Measurements from ENCODE around the gene FOXO3.

The FOXO3 gene

DNA sequence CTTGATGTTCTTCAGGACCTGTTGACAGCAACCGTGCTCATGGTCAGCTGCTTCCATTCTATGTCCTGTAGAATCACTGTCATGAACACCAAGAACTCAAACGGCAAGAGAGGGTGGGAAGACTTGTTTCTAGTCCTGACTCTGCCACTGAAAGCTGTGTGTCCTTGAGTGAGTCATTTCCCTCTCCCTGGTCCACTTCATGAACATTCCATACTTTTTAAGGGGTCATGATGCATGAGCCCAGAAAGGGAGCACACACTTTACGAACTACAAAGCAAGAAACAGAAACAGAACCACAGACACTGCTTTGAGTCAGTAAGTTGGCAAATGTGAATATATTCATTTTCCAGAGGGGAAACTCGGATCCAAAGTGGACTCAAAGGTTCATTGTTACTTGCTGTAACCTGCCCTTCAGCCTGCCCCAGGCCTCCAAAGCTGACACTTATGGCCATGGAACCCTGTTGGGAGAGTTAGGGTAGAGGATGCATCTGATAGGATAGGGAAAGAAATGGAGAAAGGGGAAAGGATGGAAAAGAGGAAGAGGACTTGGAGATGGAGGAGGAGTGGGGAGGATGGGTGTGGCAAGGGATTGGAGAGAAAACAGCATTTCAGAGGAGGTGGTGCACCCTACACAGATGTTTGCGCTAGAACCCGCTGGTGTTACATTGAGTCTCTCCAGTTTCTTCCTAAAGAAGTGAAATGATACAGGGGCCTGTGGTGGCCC lies 129.8 kb downstream of the FOXO3 start:
- no peak for DNase-seq

- no peak for DNase-seq
These were observed 132.9 kb downstream of the FOXO3 start for GRCh38 chr6:108693430-108694154.

- no peak for DNase-seq
These were observed 134.1 kb downstream of the FOXO3 start for GRCh38 chr6:108694816-108695215.

- DNase-seq, result no peak
These were observed 136.9 kb downstream of the FOXO3 start for GRCh38 chr6:108697561-108698161.

DNA sequence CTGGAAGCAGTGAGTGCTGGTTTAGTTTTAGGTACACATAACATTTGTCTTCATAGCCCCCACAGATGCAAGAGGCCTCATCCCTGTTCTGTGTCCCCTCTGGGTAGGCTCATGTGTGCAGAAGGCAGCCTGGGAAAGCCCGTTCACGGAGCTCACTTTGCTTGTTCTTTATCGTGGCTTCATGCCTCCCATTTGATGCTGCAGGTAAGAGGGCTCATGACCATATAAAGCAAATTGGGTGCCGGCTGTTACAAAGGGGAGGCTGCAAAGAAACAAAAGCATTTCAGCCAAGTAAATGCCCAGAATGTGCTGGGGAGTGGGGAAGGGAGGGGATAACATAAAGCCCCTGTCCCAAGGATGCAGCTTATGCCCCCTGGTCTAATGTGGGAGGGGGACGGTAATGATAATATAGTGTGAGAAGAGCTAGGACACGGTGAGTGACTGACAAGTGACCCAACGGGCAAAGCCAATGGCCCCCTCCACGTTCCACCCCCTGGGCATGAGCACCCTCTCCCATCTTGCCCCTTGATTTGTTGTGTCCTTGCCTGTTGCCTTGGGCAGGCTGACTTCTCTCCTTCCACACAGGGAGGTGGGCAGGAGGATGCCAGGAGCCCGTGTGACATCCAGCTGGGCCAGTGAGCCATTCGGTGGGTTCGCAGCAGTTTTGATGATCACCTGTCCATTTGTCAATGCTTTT lies 138.0 kb downstream of the FOXO3 start:
- DNase-seq, result no peak

DNA sequence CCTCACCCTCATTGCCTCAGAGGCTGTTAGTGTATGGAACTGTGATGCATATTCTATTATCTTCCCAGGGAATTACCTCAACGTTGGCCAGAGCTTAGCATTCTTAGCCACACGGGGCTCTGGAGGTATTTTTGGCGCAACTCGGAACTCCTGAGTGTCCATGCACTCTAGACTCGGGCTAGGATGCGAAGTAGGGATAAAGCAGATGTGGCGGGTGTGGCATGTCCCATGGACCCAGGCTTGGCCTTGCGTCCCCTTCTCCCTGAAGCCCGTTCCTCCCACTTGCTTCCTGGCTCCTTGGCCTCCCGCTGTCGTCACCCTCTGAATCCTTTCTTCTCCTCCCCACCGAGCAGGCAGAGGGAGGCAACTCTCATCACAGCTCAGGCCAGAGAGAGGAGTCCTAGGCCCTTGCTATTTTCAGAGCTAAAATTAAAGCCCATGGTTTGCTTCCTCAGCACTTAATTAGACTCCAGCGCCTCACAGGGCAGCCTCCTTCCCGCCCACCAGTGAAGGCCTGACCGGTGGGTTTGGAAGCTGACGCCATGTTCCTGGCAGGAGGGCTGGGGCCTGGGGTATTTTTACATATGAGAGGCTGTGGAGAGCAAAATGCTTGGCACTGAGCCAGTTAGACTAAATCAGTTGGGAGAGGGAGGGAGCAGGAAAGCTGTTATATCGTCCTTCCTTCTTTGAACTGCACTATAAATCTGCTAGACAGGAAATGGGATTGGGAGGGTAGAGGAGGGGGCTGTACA lies 138.7 kb downstream of the FOXO3 start:
- DNase-seq, result peak; percentile 59

- DNase-seq, result no peak
These were observed 141.6 kb downstream of the FOXO3 start for GRCh38 chr6:108702106-108702851.

DNA sequence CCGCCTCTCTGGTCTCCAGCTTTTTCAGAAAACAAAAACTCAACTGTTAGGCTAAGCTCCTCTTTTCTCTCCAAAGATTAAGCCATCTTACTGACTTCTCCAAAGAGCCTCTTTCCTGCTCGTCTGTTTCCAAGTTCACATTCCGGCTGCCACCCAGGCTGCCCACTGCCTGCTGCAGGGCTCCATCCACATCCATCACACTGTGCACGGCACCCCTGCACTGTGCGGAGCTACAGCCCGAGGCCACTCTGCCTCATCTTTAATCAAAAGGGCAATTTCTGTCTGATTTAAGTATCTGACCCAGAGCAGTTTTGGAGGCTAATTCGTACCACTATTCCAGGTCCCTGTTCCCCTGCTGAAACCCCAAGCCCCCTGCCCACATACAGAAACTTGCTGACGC lies 145.9 kb downstream of the FOXO3 start:
- DNase-seq, result no peak

- DNase-seq, result peak; percentile 6
These were observed 146.7 kb downstream of the FOXO3 start for GRCh38 chr6:108707328-108707976.

DNA sequence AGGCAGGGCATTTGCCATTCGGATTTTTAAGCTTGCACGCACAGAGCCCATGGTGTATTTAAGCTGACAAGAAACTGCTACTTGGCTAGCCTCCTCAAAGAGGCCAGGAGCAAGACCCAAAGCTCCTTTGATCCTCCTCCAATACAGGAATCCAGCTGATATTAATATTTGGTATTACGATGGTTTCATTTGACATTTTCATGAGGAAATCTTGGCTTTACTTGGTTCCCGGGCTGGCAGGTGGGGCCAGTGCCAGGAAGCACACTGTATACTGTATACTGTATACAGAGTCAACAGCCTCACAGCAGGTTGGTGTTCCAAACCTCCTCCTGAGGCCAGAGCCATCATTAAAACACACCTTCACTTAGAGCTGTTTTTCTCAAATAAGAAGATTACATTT lies 149.3 kb downstream of the FOXO3 start:
- no peak for DNase-seq

GRCh38 chr6:108710551-108710950 lies 149.8 kb downstream of the FOXO3 start:
- DNase-seq, result no peak

DNA sequence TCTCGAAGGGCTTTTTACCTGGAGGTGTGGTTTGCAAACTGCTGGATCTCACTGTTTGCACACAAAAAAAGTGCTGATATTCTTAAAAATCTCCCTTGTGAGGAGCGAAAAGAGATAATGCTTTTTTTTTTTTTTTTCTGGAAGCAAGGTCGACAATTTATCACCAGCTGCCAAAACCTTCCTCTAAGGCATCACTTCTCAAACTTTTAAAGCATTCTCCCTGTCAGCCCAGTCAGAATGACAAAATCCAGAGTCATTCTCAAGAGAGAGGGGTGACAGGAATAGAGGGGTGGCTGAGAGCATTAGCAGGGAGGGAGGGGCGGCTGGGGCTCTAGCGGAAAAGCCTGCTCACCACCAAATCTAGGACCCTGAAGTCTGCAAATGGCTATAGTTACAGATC lies 150.4 kb downstream of the FOXO3 start:
- DNase-seq, result no peak

DNA sequence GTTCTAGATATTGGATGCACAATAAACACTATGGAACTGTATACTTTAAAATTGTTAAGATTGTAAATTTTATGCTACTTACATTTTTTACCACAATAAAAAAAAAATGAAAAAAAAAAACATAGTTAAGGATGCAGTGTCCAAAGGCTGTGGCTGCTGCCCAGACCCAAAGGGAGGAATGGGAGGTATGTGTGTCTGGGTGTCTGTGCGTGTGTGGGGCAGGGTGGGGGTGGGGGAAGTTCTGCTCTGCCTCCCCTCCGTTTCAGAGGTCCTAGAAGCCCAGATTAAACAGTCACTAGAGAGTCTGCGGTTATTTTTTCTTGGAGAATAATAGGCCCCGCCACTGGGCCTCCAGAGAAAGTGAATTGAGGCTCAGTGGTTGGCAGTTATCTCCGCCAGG lies 151.1 kb downstream of the FOXO3 start:
- no peak for DNase-seq

- DNase-seq, result no peak
These were observed 152.2 kb downstream of the FOXO3 start for GRCh38 chr6:108712946-108713345.

- no peak for DNase-seq
These were observed 153.5 kb downstream of the FOXO3 start for GRCh38 chr6:108714101-108714765.

DNA sequence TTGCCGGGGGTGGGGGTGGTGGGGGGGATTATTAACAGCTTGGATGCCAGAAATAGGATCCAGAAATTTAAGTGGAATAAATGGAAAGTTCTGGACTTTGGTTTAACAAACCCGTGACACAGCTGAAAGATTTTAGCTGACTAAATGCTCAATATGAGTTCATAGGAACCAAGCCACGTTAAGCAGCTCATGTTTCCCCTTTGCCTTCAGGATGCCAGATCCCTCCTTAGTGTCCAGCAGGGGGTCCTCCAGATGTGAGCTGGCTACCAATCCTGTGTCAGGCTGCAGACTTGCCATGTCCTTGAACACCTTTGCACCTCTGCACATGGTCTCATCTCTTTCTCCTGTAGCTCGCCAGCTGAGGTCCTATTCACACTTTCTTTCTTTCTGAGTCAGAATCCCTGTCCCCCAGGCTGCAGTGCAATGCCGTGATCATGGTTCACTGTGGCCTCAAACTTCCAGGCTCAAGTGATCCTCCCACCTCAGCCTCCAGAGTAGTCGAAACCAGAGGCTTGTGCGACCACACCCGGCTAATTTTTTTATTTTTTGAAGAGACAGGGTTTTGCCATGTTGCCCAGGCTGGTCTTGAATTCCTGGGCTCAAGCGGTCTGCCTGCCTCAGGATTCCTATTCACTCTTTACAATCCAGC lies 154.2 kb downstream of the FOXO3 start:
- DNase-seq, result no peak

DNA sequence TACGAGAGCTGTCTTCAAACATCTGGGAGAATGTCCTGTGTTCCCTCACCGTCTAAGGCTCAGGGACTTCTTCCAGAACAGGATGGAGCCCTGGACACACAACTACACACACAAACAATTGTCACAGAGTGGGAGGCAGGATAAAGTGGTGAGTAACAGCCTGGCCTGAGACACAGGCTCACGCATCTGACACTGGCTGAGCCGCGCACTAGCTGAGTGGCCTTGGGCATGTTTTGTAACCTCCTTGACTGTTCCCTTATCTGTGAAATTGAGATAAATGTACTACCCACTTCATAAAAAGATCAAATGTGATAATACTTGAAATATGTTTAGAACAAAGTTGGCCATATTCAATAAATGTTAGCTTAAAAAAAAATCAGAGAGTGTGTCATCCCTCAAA lies 155.1 kb downstream of the FOXO3 start:
- no peak for DNase-seq

GRCh38 chr6:108716801-108717791 lies 156.4 kb downstream of the FOXO3 start:
- no peak for DNase-seq

GRCh38 chr6:108719477-108719876 lies 158.8 kb downstream of the FOXO3 start:
- DNase-seq, result no peak

Measured in NCI-H345 (cell line).